WERI-Rb-1 (cell line): ENCODE data around the gene GPX6.

Experiments used
- DNase-seq: peaks from one replicate; pipeline ENCODE4 v3.0.0-alpha.2; 2020
- H3K27ac ChIP-seq: fragments of 250-450 bp; sonication (Bioruptor Pico); 2 replicates; pipeline ENCODE4 v1.5.1; 2020; ENCODE audit warnings: mild to moderate bottlenecking, moderate library complexity
- H3K27me3 ChIP-seq: fragments of 250-450 bp; sonication (Bioruptor Pico); 2 replicates; pipeline ENCODE4 v1.5.1; 2021; ENCODE audit warnings: mild to moderate bottlenecking, low read depth, moderate library complexity; ENCODE audit not compliant: insufficient read depth, severe bottlenecking
- H3K36me3 ChIP-seq: fragments of 250-450 bp; sonication (Bioruptor Pico); 2 replicates; pipeline ENCODE4 v1.5.1; 2020; ENCODE audit warnings: mild to moderate bottlenecking, moderate library complexity
- H3K4me3 ChIP-seq: 2 replicates; pipeline ENCODE4 v1.5.1; 2011; ENCODE audit warnings: low read depth, mild to moderate bottlenecking, control low read depth, low read length
- H3K9me3 ChIP-seq: fragments of 250-450 bp; sonication (Bioruptor Pico); 2 replicates; pipeline ENCODE4 v1.5.1; 2021; ENCODE audit warnings: mild to moderate bottlenecking, moderate library complexity; ENCODE audit not compliant: severe bottlenecking
- TF ChIP-seq, protein P1 (sequence below): IDR thresholded peaks from 2 replicates; pipeline ENCODE4 v1.5.1; 2011; ENCODE audit warnings: low read depth, mild to moderate bottlenecking, control low read depth, inconsistent platforms, low read length

GPX6 gene

DNA sequence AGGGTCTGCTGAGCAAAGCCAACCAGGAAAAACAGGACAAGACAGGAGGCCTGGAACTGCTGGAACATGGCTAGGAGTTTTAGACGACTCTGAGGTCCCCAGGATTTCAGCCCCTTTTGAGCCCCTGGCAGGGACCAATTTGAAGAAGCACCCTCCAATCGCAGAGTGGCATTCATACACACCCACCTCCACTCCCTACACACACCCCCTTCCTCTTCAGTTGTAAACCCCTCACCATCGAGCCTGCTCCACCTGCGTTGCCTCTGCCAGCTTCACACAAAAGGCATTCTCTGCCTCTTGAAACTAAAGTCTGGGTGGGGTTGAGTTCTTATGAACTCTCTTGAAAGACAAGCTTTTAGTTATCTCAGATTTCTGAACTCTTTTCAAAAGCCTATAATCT is at the start of gene GPX6:
Gene GPX6 (minus strand): TSS at position 118 of the 400 bp plus-strand sequence. CDS start 50 bp downstream, at position 68.
- Histone ChIP-seq H3K36me3 (no peaks in the 10 kb centered on the region), H3K9me3 (peaks cover 8% of the 10 kb centered on the region), H3K27me3 (no peaks in the 10 kb centered on the region), H3K27ac (no peak within 1 kb of the TSS), H3K4me3 (no peak within 1 kb of the TSS)
- TF ChIP-seq, protein P1, sequence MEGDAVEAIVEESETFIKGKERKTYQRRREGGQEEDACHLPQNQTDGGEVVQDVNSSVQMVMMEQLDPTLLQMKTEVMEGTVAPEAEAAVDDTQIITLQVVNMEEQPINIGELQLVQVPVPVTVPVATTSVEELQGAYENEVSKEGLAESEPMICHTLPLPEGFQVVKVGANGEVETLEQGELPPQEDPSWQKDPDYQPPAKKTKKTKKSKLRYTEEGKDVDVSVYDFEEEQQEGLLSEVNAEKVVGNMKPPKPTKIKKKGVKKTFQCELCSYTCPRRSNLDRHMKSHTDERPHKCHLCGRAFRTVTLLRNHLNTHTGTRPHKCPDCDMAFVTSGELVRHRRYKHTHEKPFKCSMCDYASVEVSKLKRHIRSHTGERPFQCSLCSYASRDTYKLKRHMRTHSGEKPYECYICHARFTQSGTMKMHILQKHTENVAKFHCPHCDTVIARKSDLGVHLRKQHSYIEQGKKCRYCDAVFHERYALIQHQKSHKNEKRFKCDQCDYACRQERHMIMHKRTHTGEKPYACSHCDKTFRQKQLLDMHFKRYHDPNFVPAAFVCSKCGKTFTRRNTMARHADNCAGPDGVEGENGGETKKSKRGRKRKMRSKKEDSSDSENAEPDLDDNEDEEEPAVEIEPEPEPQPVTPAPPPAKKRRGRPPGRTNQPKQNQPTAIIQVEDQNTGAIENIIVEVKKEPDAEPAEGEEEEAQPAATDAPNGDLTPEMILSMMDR: no peak
- DNase-seq: no peak

DNA sequence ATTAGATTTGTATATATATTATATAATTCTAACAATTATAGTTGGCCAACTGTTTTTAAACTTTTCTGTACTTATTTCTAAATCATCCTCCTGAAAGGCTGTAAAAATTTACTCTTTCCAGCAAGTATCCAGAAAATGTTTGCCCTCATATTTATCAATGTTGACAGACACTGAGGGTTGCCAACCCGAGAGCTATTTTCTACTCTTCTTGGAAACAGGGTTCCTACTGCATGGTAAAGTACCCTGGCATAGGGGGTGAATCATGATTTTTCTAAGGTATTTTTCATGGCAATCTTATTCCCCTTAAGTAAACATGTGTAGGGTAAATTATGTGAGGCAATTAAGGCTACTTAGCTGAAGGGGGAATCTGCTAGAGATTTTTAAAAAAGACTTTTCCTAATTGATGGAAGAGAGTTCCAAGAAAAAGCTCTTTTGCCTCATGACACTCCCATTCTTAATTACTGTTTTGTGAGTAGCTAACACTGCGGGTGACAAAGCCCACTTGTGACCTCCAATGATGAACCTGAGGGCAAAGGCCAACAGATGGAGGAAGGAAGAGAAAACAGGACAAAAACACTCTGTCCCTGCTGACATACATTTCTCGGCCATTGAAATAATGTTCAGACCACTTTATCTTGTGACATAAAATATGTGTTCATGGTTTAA is 48.0 kb upstream of the GPX6 start:
- H3K9me3 ChIP-seq: peaks cover 7% of the 10 kb centered on the region
- DNase-seq: no peak
- no peak overlapping the region for H3K4me3 ChIP-seq
- H3K27ac ChIP-seq: no peak overlapping the region
- H3K27me3 ChIP-seq: no peaks in the 10 kb centered on the region
- TF ChIP-seq, protein P1: no peak
- no peaks in the 10 kb centered on the region for H3K36me3 ChIP-seq

- DNase-seq: no peak
- Histone ChIP-seq H3K36me3 (no peaks in the 10 kb centered on the region), H3K9me3 (no peaks in the 10 kb centered on the region)
Measured at GRCh38 chr6:28558629-28559028, 43.0 kb upstream of the GPX6 start.

GRCh38 chr6:28555136-28555535 is 39.5 kb upstream of the GPX6 start:
- no peak overlapping the region for H3K4me3 ChIP-seq
- no peak overlapping the region for H3K27ac ChIP-seq
- TF ChIP-seq, protein P1: no peak
- H3K9me3 ChIP-seq: no peaks in the 10 kb centered on the region
- DNase-seq: no peak
- H3K27me3 ChIP-seq: no peaks in the 10 kb centered on the region
- no peaks in the 10 kb centered on the region for H3K36me3 ChIP-seq

More at GRCh38 chr6:28558629-28559028, 43.0 kb upstream of the GPX6 start:
- no peak overlapping the region for H3K4me3 ChIP-seq
- TF ChIP-seq, protein P1: no peak
- H3K27ac ChIP-seq: no peak overlapping the region
- H3K27me3 ChIP-seq: no peaks in the 10 kb centered on the region

DNA sequence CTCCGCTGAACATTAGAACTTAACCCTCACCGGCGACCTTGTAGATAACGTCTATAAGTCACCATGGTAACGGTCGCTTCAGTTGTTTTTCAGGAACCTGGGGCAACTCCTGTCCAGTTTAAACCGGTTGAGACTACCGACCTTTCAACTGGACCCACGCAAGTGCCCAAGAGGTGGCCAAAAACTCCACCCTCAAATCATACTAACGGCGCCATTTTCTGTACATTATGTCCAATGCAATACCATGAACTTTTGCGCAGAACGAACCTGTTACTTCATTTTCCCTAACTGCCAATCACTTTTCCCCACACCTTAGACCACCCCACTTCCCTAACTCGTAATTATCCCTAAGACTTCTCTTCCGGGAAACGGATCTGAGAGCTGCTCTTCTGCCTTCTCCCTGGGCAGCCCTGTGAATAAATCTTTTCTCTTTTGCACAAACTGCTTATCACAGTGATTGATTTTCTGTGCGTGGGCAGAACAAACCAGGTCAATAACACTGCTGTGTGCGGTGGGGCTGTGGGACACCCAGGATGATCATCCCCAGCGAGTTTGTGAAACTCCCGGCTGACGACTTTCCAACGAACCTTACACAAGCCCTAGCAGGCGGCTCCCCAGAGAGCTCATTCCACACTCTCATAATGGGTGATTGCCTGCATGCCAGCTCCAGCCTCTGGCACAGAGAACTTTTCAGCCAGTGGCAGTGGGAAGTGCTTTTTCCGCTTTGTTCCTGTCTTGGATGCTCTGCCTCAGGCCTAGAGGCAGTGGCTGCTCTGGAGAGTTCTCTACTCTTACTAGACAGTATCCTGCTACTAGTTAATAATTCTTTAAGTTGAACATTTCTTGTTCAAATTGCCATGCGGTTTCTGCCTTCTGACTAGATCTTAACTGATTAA is 38.6 kb upstream of the GPX6 start:
- Histone ChIP-seq H3K27me3 (no peaks in the 10 kb centered on the region), H3K4me3 (no peak overlapping the region), H3K27ac (no peak overlapping the region), H3K36me3 (no peaks in the 10 kb centered on the region), H3K9me3 (no peaks in the 10 kb centered on the region)
- no peak for DNase-seq
- TF ChIP-seq, protein P1: no peak
